Bronchial epithelial cell (primary cell): ENCODE results near the gene EXOC6. TPM values are rescaled to one million over a fixed set of nuclear protein-coding genes. Genes with fewer than 3 reads are reported as not detected.

Experiments used
- DNase-seq: peaks from one replicate; pipeline ENCODE4 v3.0.0-alpha.2; 2010; ENCODE audit warnings: low read depth
- FAIRE-seq: peaks from 2 replicates; lab custom pipeline; 2011; peaks lifted over from hg19 to GRCh38; lab: Jason Lieb, UNC
- H3K27me3 ChIP-seq: 2 replicates; pipeline ENCODE4 v1.5.1; 2011; ENCODE audit warnings: low read length; ENCODE audit not compliant: control insufficient read depth, insufficient read depth
- H3K36me3 ChIP-seq: 2 replicates; pipeline ENCODE4 v1.5.1; 2011; ENCODE audit warnings: low read length; ENCODE audit not compliant: control insufficient read depth, insufficient read depth
- H3K4me3 ChIP-seq: 2 replicates; pipeline ENCODE4 v1.5.1; 2011; ENCODE audit warnings: mild to moderate bottlenecking, low read depth, low read length, control low read depth
- total RNA-seq: library from RNA; depleted of rRNA; stranded (reverse); fragments of >200 nt; gene quantifications from 2 replicates; pipeline ENCODE4 v1.2.1, GENCODE V29; 2014
- TF ChIP-seq, protein P1 (sequence below): IDR thresholded peaks from 2 replicates; pipeline ENCODE4 v1.5.1; 2011; ENCODE audit warnings: mild to moderate bottlenecking, moderate library complexity, low read length, control low read depth, inconsistent platforms; ENCODE audit not compliant: insufficient read depth, severe bottlenecking

EXOC6 gene
- total RNA-seq, 1 donor from 2014 or later, result 12.4 TPM

DNA sequence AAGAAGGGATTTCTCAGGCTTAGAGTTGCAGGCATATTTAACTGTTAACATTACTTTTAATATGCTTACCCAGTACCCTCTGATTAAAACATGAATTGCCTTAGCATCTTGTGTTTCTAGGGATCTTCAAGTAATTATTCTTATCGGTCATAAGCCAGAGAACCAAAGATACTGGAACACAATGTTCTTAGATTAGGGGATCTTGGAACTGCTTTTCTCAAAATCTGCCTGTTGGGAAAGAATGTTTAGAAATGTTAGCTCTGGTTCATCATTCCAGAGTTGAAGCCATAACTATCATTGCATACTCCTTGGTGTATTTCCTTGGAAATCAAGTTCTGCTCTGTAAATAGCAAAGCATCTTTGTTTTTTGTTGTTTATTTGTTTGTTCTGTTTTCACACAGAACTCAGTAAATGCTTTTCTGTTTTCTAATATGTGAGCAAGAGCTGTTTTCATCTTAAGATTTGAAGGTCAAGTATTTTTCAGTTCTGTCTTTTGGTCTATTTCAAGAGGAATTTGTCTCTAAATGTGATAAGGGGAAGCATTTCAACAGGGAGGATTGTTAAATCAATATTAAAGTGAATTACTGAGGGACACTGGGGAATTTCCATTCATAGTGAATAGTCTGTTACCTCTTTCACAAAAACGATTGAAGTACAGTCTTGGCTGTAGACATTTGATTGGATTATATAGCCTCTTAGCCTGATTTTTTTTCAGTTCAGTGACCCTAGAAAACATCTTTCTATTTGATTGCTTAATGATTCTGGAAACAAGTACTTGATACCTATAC lies 109.1 kb downstream of the EXOC6 start:
- no peaks in the 10 kb centered on the region for H3K27me3 ChIP-seq
- TF ChIP-seq, protein P1, sequence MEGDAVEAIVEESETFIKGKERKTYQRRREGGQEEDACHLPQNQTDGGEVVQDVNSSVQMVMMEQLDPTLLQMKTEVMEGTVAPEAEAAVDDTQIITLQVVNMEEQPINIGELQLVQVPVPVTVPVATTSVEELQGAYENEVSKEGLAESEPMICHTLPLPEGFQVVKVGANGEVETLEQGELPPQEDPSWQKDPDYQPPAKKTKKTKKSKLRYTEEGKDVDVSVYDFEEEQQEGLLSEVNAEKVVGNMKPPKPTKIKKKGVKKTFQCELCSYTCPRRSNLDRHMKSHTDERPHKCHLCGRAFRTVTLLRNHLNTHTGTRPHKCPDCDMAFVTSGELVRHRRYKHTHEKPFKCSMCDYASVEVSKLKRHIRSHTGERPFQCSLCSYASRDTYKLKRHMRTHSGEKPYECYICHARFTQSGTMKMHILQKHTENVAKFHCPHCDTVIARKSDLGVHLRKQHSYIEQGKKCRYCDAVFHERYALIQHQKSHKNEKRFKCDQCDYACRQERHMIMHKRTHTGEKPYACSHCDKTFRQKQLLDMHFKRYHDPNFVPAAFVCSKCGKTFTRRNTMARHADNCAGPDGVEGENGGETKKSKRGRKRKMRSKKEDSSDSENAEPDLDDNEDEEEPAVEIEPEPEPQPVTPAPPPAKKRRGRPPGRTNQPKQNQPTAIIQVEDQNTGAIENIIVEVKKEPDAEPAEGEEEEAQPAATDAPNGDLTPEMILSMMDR, result no peak
- no peak for DNase-seq
- H3K36me3 ChIP-seq, result no peaks in the 10 kb centered on the region
- no peak for FAIRE-seq
- no peak overlapping the region for H3K4me3 ChIP-seq

DNA sequence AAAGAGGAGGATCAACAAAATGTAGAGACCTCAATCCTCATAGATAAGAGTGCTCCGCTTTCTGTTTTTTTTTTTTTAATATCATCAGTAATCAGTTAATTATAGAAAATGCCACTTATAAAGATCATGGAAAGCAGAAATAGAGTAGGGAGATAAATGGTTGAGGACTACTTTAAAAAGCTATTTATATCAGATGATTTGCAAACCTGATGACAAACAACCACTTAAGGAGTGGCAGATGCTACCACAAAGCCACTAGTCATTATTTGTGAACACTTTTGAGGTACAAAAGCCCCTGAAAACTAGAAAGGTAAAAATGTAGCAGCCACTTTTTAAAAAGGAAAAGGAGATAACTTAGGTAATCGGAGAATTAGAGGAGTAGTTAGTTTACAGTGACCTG lies 113.3 kb downstream of the EXOC6 start:
- Histone ChIP-seq H3K36me3 (no peaks in the 10 kb centered on the region), H3K4me3 (no peak overlapping the region), H3K27me3 (no peaks in the 10 kb centered on the region)
- no peak for FAIRE-seq
- TF ChIP-seq, protein P1, result no peak
- DNase-seq, result no peak

DNA sequence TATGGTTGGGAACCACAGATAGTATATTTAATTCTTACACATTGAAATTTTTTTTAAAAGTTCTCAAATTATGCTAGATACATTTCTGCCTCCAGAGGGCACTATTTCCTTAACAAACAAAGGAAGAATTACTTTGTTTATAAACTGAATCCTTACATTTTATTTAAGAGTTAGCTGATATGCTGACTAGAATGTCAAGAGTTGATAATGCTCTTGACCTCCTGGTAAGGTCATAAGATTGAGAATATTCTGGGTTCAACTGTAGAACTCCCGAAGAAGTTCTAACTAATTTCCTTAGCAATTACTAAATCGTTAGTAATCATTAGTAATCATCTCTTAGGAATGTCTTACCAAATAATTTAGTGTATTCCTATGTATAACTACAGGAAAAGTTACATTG lies 117.0 kb downstream of the EXOC6 start:
- TF ChIP-seq, protein P1, result peak; percentile 19
- FAIRE-seq (no peak), DNase-seq (peak; percentile 71)
- no peak overlapping the region for H3K4me3 ChIP-seq
- H3K36me3 ChIP-seq, result no peaks in the 10 kb centered on the region
- H3K27me3 ChIP-seq, result no peaks in the 10 kb centered on the region

DNA sequence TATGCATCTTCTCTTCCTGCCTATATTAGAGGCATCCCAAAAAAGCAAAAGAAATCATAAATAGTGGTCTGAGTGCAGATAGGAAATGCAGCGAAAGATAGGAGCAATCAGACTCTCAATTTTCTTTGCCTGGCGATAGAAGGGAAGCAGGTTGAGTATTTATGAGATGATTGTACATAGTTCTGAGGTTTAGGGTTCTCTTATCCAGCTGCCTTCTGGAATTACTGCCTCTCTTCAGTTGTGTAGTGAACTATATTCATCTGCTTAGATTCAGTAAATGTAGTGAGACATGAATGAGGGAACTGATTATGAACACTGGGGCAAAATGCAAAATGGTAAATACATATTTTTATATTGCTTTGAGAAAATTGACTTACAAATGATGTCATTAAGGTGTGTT lies 119.3 kb downstream of the EXOC6 start:
- no peak overlapping the region for H3K4me3 ChIP-seq
- H3K27me3 ChIP-seq, result no peaks in the 10 kb centered on the region
- FAIRE-seq, result no peak
- TF ChIP-seq, protein P1, result no peak
- no peaks in the 10 kb centered on the region for H3K36me3 ChIP-seq
- DNase-seq, result no peak

DNA sequence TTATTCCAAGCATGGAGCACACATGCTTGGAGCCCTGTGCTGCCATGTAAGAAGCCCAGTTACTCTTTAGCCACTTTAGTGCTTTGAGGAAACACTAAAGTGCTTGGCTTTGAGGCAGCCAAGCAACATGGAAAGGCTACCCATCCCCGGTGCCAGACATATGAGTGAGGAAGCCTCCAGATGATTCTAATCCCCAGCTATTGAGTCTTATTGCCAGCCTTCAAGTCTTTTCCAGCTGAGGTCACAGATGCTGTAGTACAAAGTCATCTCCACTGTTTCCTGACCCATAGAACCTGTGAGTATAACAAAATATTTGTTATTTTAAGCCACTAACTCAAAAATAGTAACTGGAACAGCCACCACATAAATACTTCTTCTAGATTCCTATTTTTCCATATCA lies 120.8 kb downstream of the EXOC6 start:
- FAIRE-seq (no peak), DNase-seq (no peak)
- Histone ChIP-seq H3K36me3 (no peaks in the 10 kb centered on the region), H3K27me3 (no peaks in the 10 kb centered on the region), H3K4me3 (no peak overlapping the region)
- TF ChIP-seq, protein P1, result no peak
